Gastrocnemius medialis (tissue), 4 donors: ENCODE measurements around the gene CRKL. TPM values are rescaled to one million over a fixed set of nuclear protein-coding genes. Genes with fewer than 3 reads are reported as not detected.

Source experiments
- ATAC-seq, 2 donors: fragments of 150-250 bp; one replicate each; pipeline ENCODE4 v1.9.1; 2016
- DNase-seq, 2 donors: peaks; one replicate each; pipeline ENCODE4 v3.0.0-alpha.2; 2019
- H3K27ac ChIP-seq, 4 donors: fragments of 200-600 bp; sonication (generic); 1 replicate in 1 of 4; 2 replicates in 3 of 4; pipeline ENCODE4 v1.5.1; 2016 to 2018; ENCODE audit warnings: mild to moderate bottlenecking in 2 of 4, moderate library complexity in 1 of 4
- H3K27me3 ChIP-seq, 3 donors: fragments of 200-600 bp; sonication (generic) in 2 of 3; 1 replicate in 1 of 3; 2 replicates in 2 of 3; pipeline versions ENCODE4 v1.5.1 to v1.6.0; 2016 to 2019; ENCODE audit warnings: mild to moderate bottlenecking in 1 of 3, moderate library complexity in 1 of 3
- H3K36me3 ChIP-seq, 2 donors: fragments of 200-600 bp; sonication (generic) in 1 of 2; one replicate each; pipeline ENCODE4 v1.5.1; 2017 to 2018
- H3K4me1 ChIP-seq, 2 donors: fragments of 200-600 bp; sonication (generic) in 1 of 2; one replicate each; pipeline ENCODE4 v1.5.1; 2016 to 2017; ENCODE audit warnings: mild to moderate bottlenecking in 2 of 2
- H3K4me3 ChIP-seq, 4 donors: fragments of 200-600 bp; sonication (generic) in 3 of 4; 1 replicate in 1 of 4; 2 replicates in 3 of 4; pipeline ENCODE4 v1.5.1; 2016 to 2019; ENCODE audit warnings: mild to moderate bottlenecking in 2 of 4
- H3K9me3 ChIP-seq, 3 donors: fragments of 200-600 bp; sonication (generic) in 2 of 3; 1 replicate in 1 of 3; 2 replicates in 2 of 3; pipeline ENCODE4 v1.5.1; 2016 to 2019
- CTCF ChIP-seq, 5 experiments: fragments of 450-650 bp in 3 of 5; fragments of 200-600 bp in 2 of 5; sonication (generic) in 2 of 5; IDR thresholded peaks in 4 of 5; conservative IDR thresholded peaks in 1 of 5; 1 replicate in 4 of 5; 2 replicates in 1 of 5; pipeline ENCODE4 v1.5.1; 2016 to 2019; ENCODE audit warnings: antibody characterized with exemption in 5 of 5, mild to moderate bottlenecking in 3 of 5, moderate library complexity in 3 of 5
- POLR2A ChIP-seq, 2 donors: fragments of 450-650 bp; IDR thresholded peaks; one replicate each; pipeline ENCODE4 v1.6.1; 2017; ENCODE audit warnings: antibody characterized with exemption in 2 of 2, mild to moderate bottlenecking in 2 of 2, moderate library complexity in 2 of 2
- in situ Hi-C, 4 donors: fragments of 200-750 bp; cut with MboI; loops; one replicate each; pipeline versions ENCODE4 v1.15.0 to v1.8.0; 2017; ENCODE audit warnings: low sequenced_read_pairs in 4 of 4
- intact Hi-C: fragments of 100-400 bp; cut with DNase I; formaldehyde crosslinking; loops from one replicate; pipeline ENCODE4 v1.15.1; 2023; ENCODE audit warnings: low total_unique reads
- total RNA-seq, 4 donors: library from RNA; depleted of rRNA; stranded (reverse); fragments of >200 nt; gene quantifications; one replicate each; pipeline versions ENCODE4 v1.1.0 to v1.2.3, GENCODE V29; 2016

The CRKL gene
- total RNA-seq, 4 donors from 2014 or later: 73.3 to 109 (median 84.7) TPM

DNA sequence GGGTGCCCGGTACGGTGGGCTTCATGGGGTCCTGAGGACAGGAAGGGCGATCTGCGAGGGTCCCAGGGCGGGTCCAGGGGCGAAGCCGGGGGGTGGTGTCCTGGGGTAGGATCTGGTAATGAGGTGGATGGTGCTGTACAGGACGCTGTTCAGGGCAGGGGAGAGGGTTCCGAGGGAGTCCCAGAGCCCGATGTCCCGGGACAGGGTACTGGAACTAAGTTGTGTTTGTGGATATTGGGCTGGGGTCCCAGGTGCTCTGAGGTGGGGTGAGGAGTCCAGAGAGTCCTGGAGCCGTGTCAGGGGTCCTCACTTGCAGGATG is 65.3 kb downstream of the CRKL start:
- Histone ChIP-seq H3K27ac (peak overlapping the region; percentile 91 to 94 (median 93)), H3K36me3 (peaks cover 0 to 19% of the 10 kb centered on the region in 2 donors), H3K9me3 (no peaks in the 10 kb centered on the region), H3K4me1 (peaks cover 24 to 33% of the 10 kb centered on the region in 2 donors), H3K4me3 (peak overlapping the region; percentile 80 to 97 (median 89)), H3K27me3 (no peaks in the 10 kb centered on the region)
- TF ChIP-seq CTCF (IDR thresholded peaks at IDR 0.05 in 4 of 5, conservative IDR thresholded peaks at IDR 0.05 in 1 of 5) (no peak), POLR2A (IDR thresholded peaks at IDR 0.05) (no peak)
- ATAC-seq (peak in 1 of 2 donors; percentile 15), DNase-seq (no peak)
- in situ Hi-C loops (no loop called here), intact Hi-C loops (loop anchor here (1.0 to 5.0 kb wide), 4 partner anchors 20 to 65 kb away; partner anchors contain the start of genes CRKL, LRRC74B, P2RX6 and THAP7)

DNA sequence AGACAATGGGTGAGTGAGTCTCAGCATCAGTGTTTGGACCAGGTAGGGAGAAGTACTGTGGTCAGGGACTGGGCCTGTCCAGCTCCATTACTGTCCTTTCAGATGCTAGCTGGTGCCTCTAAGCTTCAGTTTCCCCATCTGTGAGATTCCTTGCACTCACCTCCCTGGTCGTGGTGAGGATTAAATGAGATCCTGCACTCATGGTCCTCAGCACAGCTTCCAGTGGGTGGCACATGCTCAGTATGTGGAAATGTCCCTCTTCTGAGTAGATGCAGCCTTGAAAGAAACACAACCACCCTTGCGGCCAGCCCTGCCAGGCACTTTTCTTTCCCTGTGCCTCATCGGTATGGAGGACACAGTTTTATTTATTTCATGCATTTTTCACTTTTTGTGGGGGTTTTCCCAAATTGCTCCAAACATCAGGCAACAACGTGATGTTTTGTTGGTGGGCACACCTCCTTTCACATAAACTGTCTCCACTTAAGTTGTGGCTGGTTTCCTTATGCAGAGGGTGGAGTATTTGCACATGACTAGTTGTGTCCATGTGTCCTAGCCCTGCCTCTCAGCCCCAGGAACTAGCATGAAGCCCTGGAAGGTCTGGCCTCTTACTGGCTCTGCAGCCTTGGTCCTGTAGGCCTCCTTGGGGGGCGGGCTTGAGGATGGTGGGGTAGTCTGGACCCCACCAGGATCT is 66.0 kb downstream of the CRKL start:
- ATAC-seq (no peak), DNase-seq (no peak)
- Histone ChIP-seq H3K36me3 (peaks cover 0 to 26% of the 10 kb centered on the region in 2 donors), H3K27ac (peak overlapping the region in 2 of 4 donors; percentile 91 to 94), H3K4me3 (peak overlapping the region; percentile 80 to 97 (median 89)), H3K9me3 (no peaks in the 10 kb centered on the region), H3K4me1 (peaks cover 24 to 33% of the 10 kb centered on the region in 2 donors), H3K27me3 (no peaks in the 10 kb centered on the region)
- in situ Hi-C loops (no loop called here), intact Hi-C loops (loop anchor here (5.0 kb wide), 1 partner anchor 34 kb away; the partner anchor contains the start of gene P2RX6)
- TF ChIP-seq POLR2A (IDR thresholded peaks at IDR 0.05) (no peak), CTCF (IDR thresholded peaks at IDR 0.05 in 4 of 5, conservative IDR thresholded peaks at IDR 0.05 in 1 of 5) (no peak)

- no peak for TF ChIP-seq CTCF (IDR thresholded peaks at IDR 0.05 in 4 of 5, conservative IDR thresholded peaks at IDR 0.05 in 1 of 5)
- no peak for TF ChIP-seq POLR2A (IDR thresholded peaks at IDR 0.05)
- intact Hi-C loops: no loop called here
- no peak for ATAC-seq
Observed at GRCh38 chr22:20985720-20986119, 68.5 kb downstream of the CRKL start.

GRCh38 chr22:20986365-20986764 is 69.2 kb downstream of the CRKL start:
- in situ Hi-C loops: no loop called here
- TF ChIP-seq POLR2A (IDR thresholded peaks at IDR 0.05) (no peak), CTCF (IDR thresholded peaks at IDR 0.05 in 4 of 5, conservative IDR thresholded peaks at IDR 0.05 in 1 of 5) (no peak)
- DNase-seq (no peak), ATAC-seq (no peak)
- peaks cover 8 to 13% of the 10 kb centered on the region in 2 donors for H3K4me1 ChIP-seq
- peaks cover 0 to 48% of the 10 kb centered on the region in 2 donors for H3K36me3 ChIP-seq
- H3K4me3 ChIP-seq: no peak overlapping the region
- H3K27ac ChIP-seq: no peak overlapping the region
- intact Hi-C loops: no loop called here
- H3K27me3 ChIP-seq: no peaks in the 10 kb centered on the region
- H3K9me3 ChIP-seq: no peaks in the 10 kb centered on the region

More at GRCh38 chr22:20985720-20986119, 68.5 kb downstream of the CRKL start:
- peaks cover 0 to 42% of the 10 kb centered on the region in 2 donors for H3K36me3 ChIP-seq
- H3K27ac ChIP-seq: no peak overlapping the region
- no peak overlapping the region for H3K4me3 ChIP-seq
- no peaks in the 10 kb centered on the region for H3K9me3 ChIP-seq
- H3K4me1 ChIP-seq: peaks cover 15 to 20% of the 10 kb centered on the region in 2 donors
- in situ Hi-C loops: no loop called here
- no peak for DNase-seq
- no peaks in the 10 kb centered on the region for H3K27me3 ChIP-seq
